Sigmoid colon (tissue), 7 donors: ENCODE results near the gene AGXT2. TPM values are rescaled to one million over a fixed set of nuclear protein-coding genes. Genes with fewer than 3 reads are reported as not detected.

Source experiments
- DNase-seq: peaks from one replicate; pipeline ENCODE4 v3.0.0-alpha.2; 2019
- H3K27ac ChIP-seq, 4 donors: fragments of 200-600 bp; sonication (generic); one replicate each; pipeline ENCODE4 v1.5.1; 2016 to 2019; ENCODE audit warnings: mild to moderate bottlenecking in 1 of 4
- H3K27me3 ChIP-seq, 3 donors: fragments of 200-600 bp; sonication (generic); one replicate each; pipeline ENCODE4 v1.5.1; 2019; ENCODE audit warnings: mild to moderate bottlenecking in 1 of 3
- H3K36me3 ChIP-seq, 4 donors: fragments of 200-600 bp; sonication (generic); one replicate each; pipeline ENCODE4 v1.5.1; 2016 to 2019
- H3K4me1 ChIP-seq, 4 donors: fragments of 200-600 bp; sonication (generic); one replicate each; pipeline ENCODE4 v1.5.1; 2017 to 2019
- H3K4me3 ChIP-seq, 4 donors: fragments of 200-600 bp; sonication (generic); one replicate each; pipeline ENCODE4 v1.5.1; 2017 to 2019; ENCODE audit warnings: mild to moderate bottlenecking in 2 of 4, moderate library complexity in 1 of 4
- H3K9me3 ChIP-seq, 4 donors: fragments of 200-600 bp in 3 of 4; sonication (generic) in 3 of 4; one replicate each; pipeline versions ENCODE4 v1.5.1 to v1.6.1; 2013 to 2019
- EP300 ChIP-seq, 4 donors: sonication (generic); formaldehyde crosslinking; IDR thresholded peaks; one replicate each; pipeline ENCODE4 v1.6.1; 2017; ENCODE audit warnings: antibody characterized with exemption in 4 of 4
- POLR2A ChIP-seq, 2 donors: fragments of 450-650 bp; IDR thresholded peaks; one replicate each; pipeline ENCODE4 v1.6.1; 2016; ENCODE audit warnings: antibody characterized with exemption in 2 of 2, mild to moderate bottlenecking in 2 of 2, moderate library complexity in 2 of 2
- POLR2AphosphoS5 ChIP-seq, 4 donors: sonication (generic); formaldehyde crosslinking; IDR thresholded peaks; one replicate each; pipeline ENCODE4 v1.6.1; 2017; ENCODE audit warnings: antibody characterized with exemption in 4 of 4
- WGBS, 2 donors: extraction: QIAGEN DNeasy Blood & Tissue Kit; methylation state at CpG; one replicate each; pipeline ENCODE4 v1.1.7; 2013; 5-methylcytosine and 5-hydroxymethylcytosine counted together
- intact Hi-C: fragments of 100-400 bp; cut with DNase I; formaldehyde crosslinking; loops from one replicate; pipeline ENCODE4 v1.15.1; 2023
- polyA plus RNA-seq, 3 donors: library from polyadenylated mRNA; stranded (reverse); fragments of 200-250 nt; gene quantifications; one replicate each; pipeline ENCODE4 v1.2.3, GENCODE V29; 2013
- total RNA-seq, 4 donors: library from RNA; depleted of rRNA; stranded (reverse); fragments of >200 nt; gene quantifications; one replicate each; pipeline ENCODE4 v1.1.0, GENCODE V29; 2016
- TF ChIP-seq, protein P1 (sequence below), 4 experiments: fragments of 450-650 bp in 3 of 4; fragments of 200-600 bp in 1 of 4; IDR thresholded peaks; one replicate each; pipeline ENCODE4 v1.5.1; 2016 to 2019; ENCODE audit warnings: antibody characterized with exemption in 4 of 4, mild to moderate bottlenecking in 3 of 4, moderate library complexity in 2 of 4
- donor health status: healthy with polysubstance abuse.
- donor health status: Bipolar disorder and iron deficiency.
- donor health status: healthy.

AGXT2 gene
- total and polyA plus RNA-seq, 7 donors = not detected

DNA sequence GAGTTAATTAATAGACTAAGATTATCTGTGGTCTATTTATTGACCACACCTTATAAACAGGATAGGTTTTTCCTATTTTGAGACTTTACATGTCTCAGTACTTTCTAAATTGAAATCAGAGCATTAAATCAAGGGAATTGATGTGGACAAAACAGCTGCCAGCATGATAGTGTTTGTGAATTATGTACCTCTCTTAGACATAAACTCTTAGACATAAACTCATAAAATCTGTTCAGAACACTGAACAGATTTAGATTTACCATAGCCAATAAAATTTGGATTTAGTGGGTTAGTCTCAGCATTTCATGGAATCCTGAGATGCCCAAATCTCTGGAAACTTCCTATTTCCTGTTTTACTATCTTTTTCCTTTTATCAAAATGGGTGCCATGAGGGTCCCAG is 11.5 kb upstream of the AGXT2 start:
- intact Hi-C loops = no loop called here
- no peaks in the 10 kb centered on the region for H3K27me3 ChIP-seq
- no peak overlapping the region for H3K27ac ChIP-seq
- H3K4me1 ChIP-seq = peaks cover 0 to 22% (median 1%) of the 10 kb centered on the region in 4 donors
- H3K9me3 ChIP-seq = no peaks in the 10 kb centered on the region
- H3K4me3 ChIP-seq = no peak overlapping the region
- no peak for DNase-seq
- no peaks in the 10 kb centered on the region for H3K36me3 ChIP-seq
- TF ChIP-seq EP300 (IDR thresholded peaks at IDR 0.05) (no peak), POLR2AphosphoS5 (IDR thresholded peaks at IDR 0.05) (no peak), POLR2A (IDR thresholded peaks at IDR 0.05) (no peak)
- TF ChIP-seq, protein P1, sequence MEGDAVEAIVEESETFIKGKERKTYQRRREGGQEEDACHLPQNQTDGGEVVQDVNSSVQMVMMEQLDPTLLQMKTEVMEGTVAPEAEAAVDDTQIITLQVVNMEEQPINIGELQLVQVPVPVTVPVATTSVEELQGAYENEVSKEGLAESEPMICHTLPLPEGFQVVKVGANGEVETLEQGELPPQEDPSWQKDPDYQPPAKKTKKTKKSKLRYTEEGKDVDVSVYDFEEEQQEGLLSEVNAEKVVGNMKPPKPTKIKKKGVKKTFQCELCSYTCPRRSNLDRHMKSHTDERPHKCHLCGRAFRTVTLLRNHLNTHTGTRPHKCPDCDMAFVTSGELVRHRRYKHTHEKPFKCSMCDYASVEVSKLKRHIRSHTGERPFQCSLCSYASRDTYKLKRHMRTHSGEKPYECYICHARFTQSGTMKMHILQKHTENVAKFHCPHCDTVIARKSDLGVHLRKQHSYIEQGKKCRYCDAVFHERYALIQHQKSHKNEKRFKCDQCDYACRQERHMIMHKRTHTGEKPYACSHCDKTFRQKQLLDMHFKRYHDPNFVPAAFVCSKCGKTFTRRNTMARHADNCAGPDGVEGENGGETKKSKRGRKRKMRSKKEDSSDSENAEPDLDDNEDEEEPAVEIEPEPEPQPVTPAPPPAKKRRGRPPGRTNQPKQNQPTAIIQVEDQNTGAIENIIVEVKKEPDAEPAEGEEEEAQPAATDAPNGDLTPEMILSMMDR (IDR thresholded peaks at IDR 0.05) = no peak

DNA sequence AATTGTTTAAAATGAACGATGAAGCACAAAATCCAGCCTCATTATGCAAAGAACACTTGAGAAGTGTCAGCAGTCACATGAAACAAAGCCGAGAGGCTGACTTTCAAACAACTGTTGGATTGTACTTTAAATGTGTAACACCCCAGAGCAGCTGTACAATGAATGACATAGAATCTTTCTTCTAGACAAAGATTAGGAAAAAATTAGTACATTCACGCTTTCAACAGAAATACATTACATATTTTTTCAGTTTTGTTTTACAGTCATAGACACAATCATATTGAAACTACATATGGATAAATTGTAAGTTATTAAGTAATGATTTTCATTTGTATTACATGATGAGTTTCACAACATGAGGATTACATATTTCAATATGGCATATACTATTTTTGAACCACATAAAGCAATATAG is 10.6 kb upstream of the AGXT2 start:
- Histone ChIP-seq H3K4me1 (peaks cover 0 to 22% (median under 1%) of the 10 kb centered on the region in 4 donors), H3K4me3 (no peak overlapping the region), H3K27ac (no peak overlapping the region), H3K9me3 (no peaks in the 10 kb centered on the region), H3K27me3 (no peaks in the 10 kb centered on the region), H3K36me3 (no peaks in the 10 kb centered on the region)
- intact Hi-C loops = no loop called here
- WGBS, 2 donors = 72 to 83% methylated on average over 3 of the region's 3 CpGs
- TF ChIP-seq EP300 (IDR thresholded peaks at IDR 0.05) (no peak), POLR2AphosphoS5 (IDR thresholded peaks at IDR 0.05) (no peak), POLR2A (IDR thresholded peaks at IDR 0.05) (no peak)
- TF ChIP-seq, protein P1 (IDR thresholded peaks at IDR 0.05) = no peak
- DNase-seq = no peak

DNA sequence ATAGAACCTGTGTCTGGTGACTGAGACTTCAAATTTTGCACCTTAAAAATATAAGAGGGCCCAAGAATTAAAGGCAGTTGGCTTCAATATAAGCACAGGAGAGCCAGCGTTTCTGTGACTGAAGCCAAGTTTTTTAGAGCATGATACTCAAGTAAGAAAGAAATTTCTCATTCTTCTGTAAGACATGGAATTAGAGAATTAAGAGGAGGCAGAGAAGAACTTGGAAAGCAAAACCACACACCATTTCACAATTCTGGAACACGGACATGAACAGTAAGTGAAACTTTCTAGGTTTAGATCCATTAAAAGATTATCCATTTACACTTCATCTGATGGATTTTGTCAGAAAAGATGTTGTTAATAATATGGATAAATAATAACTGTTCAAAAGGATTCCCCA is 8.9 kb upstream of the AGXT2 start:
- no peaks in the 10 kb centered on the region for H3K36me3 ChIP-seq
- intact Hi-C loops = no loop called here
- TF ChIP-seq, protein P1 (IDR thresholded peaks at IDR 0.05) = no peak
- TF ChIP-seq EP300 (IDR thresholded peaks at IDR 0.05) (no peak), POLR2AphosphoS5 (IDR thresholded peaks at IDR 0.05) (no peak), POLR2A (IDR thresholded peaks at IDR 0.05) (no peak)
- no peaks in the 10 kb centered on the region for H3K9me3 ChIP-seq
- H3K27ac ChIP-seq = no peak overlapping the region
- 76 to 82% methylated on average over 2 of the region's 2 CpGs for WGBS, 2 donors
- no peak for DNase-seq
- no peaks in the 10 kb centered on the region for H3K27me3 ChIP-seq
- H3K4me3 ChIP-seq = no peak overlapping the region
- peaks cover 0 to 8% (median 0%) of the 10 kb centered on the region in 4 donors for H3K4me1 ChIP-seq

DNA sequence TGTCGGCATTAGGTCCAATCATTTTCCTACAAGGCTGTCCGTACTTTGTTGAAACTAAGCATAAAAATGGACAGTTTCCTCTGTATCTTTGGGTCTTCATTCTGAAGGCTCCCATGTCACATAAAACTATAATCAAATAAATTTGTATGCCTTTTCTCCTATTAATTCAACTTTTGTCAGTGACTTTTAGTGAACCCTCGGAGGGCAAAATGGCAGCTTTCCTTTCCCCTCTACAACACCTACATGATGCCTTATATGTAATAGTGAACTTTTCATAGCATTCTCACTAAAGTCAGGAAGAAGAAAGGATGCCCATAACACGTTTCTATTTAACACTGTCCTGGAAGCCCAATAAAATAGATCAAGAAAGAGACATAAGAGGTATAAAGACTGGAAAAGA is 5.1 kb upstream of the AGXT2 start:
- intact Hi-C loops = no loop called here
- Histone ChIP-seq H3K9me3 (no peaks in the 10 kb centered on the region), H3K4me1 (no peaks in the 10 kb centered on the region), H3K27me3 (no peaks in the 10 kb centered on the region), H3K36me3 (no peaks in the 10 kb centered on the region), H3K4me3 (no peak overlapping the region), H3K27ac (no peak overlapping the region)
- DNase-seq = no peak
- no peak for TF ChIP-seq POLR2A (IDR thresholded peaks at IDR 0.05)
- TF ChIP-seq, protein P1 (IDR thresholded peaks at IDR 0.05) = no peak
- no peak for TF ChIP-seq EP300 (IDR thresholded peaks at IDR 0.05)
- no peak for TF ChIP-seq POLR2AphosphoS5 (IDR thresholded peaks at IDR 0.05)
- 88 to 91% methylated on average over 4 of the region's 4 CpGs for WGBS, 2 donors

- Histone ChIP-seq H3K4me3 (no peak overlapping the region), H3K9me3 (no peaks in the 10 kb centered on the region), H3K36me3 (no peaks in the 10 kb centered on the region), H3K27ac (no peak overlapping the region), H3K27me3 (no peaks in the 10 kb centered on the region), H3K4me1 (no peaks in the 10 kb centered on the region)
- TF ChIP-seq, protein P1 (IDR thresholded peaks at IDR 0.05) = no peak
- no peak for TF ChIP-seq POLR2A (IDR thresholded peaks at IDR 0.05)
- no peak for TF ChIP-seq POLR2AphosphoS5 (IDR thresholded peaks at IDR 0.05)
- no peak for TF ChIP-seq EP300 (IDR thresholded peaks at IDR 0.05)
- intact Hi-C loops = no loop called here
- DNase-seq = no peak
- whole genome bisulfite sequencing, 2 donors = 62 to 78% methylated on average over 3 of the region's 3 CpGs
Observed at GRCh38 chr5:35050541-35051126, 2.9 kb upstream of the AGXT2 start.
